Sigmoid colon (tissue), 4 donors: ENCODE measurements around the gene AVEN.

ENCODE experiments used
- POLR2A ChIP-seq, 2 donors: fragments of 450-650 bp; IDR thresholded peaks; one replicate each; pipeline ENCODE4 v1.6.1; 2016; ENCODE audit warnings: antibody characterized with exemption in 2 of 2, mild to moderate bottlenecking in 2 of 2, moderate library complexity in 2 of 2
- POLR2AphosphoS5 ChIP-seq, 4 donors: sonication (generic); formaldehyde crosslinking; IDR thresholded peaks; one replicate each; pipeline ENCODE4 v1.6.1; 2017; ENCODE audit warnings: antibody characterized with exemption in 4 of 4
- TF ChIP-seq, protein P1 (sequence below), 4 experiments: fragments of 450-650 bp in 3 of 4; fragments of 200-600 bp in 1 of 4; IDR thresholded peaks; one replicate each; pipeline ENCODE4 v1.5.1; 2016 to 2019; ENCODE audit warnings: antibody characterized with exemption in 4 of 4, mild to moderate bottlenecking in 3 of 4, moderate library complexity in 2 of 4

GRCh38 chr15:34023907-34024306 lies 15.1 kb downstream of the AVEN start:
- TF ChIP-seq, protein P1, sequence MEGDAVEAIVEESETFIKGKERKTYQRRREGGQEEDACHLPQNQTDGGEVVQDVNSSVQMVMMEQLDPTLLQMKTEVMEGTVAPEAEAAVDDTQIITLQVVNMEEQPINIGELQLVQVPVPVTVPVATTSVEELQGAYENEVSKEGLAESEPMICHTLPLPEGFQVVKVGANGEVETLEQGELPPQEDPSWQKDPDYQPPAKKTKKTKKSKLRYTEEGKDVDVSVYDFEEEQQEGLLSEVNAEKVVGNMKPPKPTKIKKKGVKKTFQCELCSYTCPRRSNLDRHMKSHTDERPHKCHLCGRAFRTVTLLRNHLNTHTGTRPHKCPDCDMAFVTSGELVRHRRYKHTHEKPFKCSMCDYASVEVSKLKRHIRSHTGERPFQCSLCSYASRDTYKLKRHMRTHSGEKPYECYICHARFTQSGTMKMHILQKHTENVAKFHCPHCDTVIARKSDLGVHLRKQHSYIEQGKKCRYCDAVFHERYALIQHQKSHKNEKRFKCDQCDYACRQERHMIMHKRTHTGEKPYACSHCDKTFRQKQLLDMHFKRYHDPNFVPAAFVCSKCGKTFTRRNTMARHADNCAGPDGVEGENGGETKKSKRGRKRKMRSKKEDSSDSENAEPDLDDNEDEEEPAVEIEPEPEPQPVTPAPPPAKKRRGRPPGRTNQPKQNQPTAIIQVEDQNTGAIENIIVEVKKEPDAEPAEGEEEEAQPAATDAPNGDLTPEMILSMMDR (IDR thresholded peaks at IDR 0.05): no peak
- no peak for TF ChIP-seq POLR2A (IDR thresholded peaks at IDR 0.05)
- no peak for TF ChIP-seq POLR2AphosphoS5 (IDR thresholded peaks at IDR 0.05)
